GM12873 (cell line): ENCODE results near the gene ZNF678.

ENCODE experiments used
- TF ChIP-seq, protein P1 (sequence below): IDR thresholded peaks from 2 replicates; pipeline ENCODE4 v1.5.1; 2012; ENCODE audit warnings: low read depth, mild to moderate bottlenecking, moderate library complexity, low read length, control low read depth; ENCODE audit not compliant: insufficient read depth; ENCODE audit errors: missing control alignments

Gene ZNF678

DNA sequence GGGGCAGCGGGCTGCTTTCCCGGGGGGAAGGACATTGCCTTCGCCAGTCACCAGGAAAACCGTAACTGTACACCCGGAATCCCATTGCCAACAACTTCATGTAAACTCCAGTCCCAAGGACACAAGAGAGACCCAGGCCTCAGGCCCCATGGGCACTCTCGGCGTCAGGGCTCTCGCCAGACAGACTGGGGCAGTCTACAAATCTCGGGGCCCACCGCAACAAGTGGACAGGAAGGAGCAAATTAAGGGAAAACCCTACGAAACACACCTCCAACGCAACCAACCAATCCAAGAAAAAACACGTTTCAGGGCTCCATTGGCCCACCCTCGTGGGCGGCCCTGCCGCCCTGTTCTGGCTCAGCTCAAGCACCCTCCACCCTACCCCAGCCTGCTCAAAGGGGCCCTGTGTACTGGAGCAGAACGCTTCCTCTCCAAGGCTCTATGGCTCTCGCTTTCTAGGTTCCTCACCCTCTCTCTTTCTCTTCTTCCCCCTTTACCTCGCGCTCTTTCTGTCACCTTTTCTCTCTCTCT, 4.6 kb upstream of the ZNF678 start:
- TF ChIP-seq, protein P1, sequence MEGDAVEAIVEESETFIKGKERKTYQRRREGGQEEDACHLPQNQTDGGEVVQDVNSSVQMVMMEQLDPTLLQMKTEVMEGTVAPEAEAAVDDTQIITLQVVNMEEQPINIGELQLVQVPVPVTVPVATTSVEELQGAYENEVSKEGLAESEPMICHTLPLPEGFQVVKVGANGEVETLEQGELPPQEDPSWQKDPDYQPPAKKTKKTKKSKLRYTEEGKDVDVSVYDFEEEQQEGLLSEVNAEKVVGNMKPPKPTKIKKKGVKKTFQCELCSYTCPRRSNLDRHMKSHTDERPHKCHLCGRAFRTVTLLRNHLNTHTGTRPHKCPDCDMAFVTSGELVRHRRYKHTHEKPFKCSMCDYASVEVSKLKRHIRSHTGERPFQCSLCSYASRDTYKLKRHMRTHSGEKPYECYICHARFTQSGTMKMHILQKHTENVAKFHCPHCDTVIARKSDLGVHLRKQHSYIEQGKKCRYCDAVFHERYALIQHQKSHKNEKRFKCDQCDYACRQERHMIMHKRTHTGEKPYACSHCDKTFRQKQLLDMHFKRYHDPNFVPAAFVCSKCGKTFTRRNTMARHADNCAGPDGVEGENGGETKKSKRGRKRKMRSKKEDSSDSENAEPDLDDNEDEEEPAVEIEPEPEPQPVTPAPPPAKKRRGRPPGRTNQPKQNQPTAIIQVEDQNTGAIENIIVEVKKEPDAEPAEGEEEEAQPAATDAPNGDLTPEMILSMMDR: no peak

DNA sequence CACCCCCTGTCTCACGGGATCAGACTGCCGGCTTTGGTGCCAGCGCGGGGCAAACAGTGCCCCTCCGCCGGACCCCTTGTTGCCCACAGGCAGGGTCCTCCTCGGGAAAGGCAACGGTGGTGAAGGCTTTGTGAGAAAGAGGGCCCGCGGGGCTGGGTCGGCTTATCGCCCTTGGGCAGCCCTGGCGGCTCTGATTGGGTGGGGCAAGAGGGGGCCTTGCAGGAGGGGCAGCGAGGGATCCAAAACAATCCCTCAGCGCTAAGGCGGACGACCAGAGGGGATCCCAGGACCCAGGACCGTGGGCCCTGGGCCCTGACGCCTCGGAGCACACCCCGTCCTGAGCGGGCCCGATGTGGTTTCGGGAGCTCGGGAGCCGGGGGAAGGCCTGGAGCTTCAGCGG, 3.9 kb upstream of the ZNF678 start:
- TF ChIP-seq, protein P1: no peak

DNA sequence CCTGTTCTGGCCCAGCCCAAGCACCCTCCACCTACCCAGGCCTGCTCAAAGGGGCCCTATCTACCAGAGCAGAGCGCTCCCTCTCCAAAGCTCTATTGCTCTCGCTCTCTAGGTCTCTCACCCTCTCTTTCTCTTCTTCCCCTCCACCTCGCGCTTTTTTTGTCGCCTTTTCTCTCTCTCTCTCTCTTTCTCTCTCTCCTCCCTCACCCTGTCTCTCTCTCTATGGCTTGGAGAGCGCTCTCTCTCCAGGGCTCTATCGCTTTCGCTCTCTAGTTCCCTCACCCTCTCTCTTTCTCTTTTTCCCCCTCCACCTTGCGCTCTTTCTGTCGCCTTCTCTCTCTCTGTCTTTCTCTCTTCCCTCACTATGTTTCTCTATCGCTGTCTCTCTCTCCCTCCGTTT, 3.4 kb upstream of the ZNF678 start:
- TF ChIP-seq, protein P1: no peak

DNA sequence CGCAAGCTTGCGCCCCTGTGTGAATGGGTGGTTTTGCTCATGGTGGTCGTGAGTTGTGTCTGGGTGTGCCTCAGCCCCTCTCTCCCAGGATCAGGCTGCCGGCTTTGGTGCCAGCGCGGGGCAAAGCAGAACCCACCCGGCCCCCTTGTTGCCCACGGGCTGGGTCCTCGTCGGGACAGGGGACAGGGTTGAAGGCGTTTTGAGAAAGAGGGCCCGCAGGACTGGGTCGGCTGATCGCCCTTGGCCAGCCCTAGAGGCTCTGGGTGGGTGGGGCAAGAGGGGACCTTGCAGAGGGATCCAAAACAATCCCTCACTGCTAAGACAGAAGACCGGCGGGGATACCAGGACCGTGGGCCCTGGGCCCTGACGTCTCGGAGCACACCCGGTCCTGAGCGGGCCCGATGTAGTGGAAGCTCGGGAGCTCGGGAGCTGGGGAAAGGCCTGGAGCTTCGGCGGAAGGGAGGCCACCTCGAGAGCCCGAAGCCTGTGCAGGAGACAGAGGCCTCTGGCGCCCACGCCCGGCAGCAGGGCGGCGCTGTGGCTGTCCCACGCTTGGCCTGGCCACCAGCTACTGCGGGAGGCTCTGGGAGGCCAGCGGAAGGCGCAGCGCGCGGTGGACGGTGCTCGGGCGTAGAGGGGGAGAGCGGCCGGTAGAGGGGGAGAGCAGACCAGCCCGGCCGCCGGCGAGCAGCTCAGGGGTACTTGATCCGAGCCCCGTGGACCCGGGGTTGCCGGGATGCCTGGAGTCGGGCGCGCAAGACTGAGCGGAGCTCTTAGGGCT, 2.8 kb upstream of the ZNF678 start:
- TF ChIP-seq, protein P1: no peak

DNA sequence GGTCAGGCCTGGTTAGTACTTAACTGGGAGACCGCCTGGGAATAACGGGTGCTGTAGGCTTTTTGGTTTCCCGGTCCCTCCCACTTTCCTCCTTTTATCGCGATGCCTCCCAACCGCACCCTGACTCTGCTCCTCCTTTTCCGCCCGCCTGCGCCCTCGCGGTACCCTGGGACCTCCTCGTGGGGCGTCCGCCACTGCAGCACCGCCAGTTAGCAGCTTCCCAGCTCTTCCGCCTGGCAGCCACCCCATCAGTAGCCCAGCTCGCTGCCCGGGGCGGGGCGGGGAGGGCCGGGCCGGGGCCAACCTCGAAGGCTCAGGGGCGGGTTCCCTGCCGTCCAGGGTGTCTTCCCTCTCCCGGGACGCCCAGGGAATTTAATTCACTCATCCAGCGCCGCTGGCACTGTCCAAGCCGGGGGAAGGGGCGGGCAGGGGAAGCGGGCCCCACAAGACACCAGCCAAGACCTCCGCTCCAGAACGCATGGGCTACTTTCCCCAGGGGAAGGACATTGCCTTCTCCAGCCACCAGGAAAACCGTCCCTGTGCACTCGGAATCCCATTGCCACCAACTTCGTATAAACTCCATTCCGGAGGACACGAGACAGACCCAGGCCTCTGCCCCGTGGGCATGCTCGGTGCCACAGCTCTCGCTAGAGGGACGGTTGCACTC, 2.0 kb upstream of the ZNF678 start:
- TF ChIP-seq, protein P1: no peak

DNA sequence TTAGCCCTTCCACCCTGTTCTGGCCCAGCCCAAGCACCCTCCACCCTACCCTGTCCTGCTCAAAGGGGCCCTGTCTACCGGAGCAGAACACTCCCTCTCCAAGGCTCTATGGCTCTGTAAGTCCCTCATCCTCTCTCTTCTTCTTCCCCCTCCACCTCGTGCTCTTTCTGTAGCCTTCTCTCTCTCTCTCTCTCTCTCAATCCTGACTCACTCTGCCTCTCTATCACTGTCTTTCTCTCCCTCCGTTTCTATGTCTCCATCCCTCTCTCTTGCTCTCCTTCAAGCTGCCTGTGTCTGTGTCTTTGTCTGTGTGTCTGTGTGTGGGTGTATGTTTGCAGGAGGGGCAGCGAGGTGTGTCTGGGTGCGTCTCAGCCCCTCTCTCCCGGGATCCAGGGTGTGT, 1.3 kb upstream of the ZNF678 start:
- TF ChIP-seq, protein P1: no peak

DNA sequence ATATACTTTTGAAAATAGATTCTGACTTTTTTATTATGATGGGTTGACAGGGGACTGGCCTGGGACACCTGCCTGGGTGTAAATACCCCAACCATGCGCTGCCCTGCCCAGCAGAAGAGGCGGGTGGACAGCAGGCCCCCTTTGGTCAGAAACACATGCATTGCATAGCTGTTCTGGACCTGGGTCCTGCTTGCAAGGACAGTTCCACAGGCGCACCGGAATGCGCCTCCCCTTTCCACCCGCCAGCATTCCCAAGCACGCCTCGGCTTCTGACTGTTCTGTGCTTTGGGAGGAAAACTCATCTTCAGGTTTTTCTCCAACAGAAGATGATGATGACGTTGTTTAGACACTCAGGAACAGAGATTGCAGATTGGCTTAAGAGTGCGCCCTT, 428 bp upstream of the ZNF678 start:
- TF ChIP-seq, protein P1: no peak
